HepG2 (cell line): ENCODE measurements around the gene CTDSP1. TPM values are rescaled to one million over a fixed set of nuclear protein-coding genes. Genes with fewer than 3 reads are reported as not detected.

Source experiments
- ELF3 ChIP-seq: IDR thresholded peaks from 2 replicates; pipeline ENCODE4 v1.6.1; 2016; ENCODE audit warnings: missing genetic modification reagents, missing compliant biosample characterization
- FOXP4 ChIP-seq: sonication (generic); formaldehyde crosslinking; IDR thresholded peaks from 2 replicates; pipeline ENCODE4 v1.4.0; 2020; ENCODE audit warnings: missing genetic modification reagents
- GATAD1 ChIP-seq: IDR thresholded peaks from 2 replicates; pipeline ENCODE4 v1.6.1; 2016; ENCODE audit warnings: missing genetic modification reagents, missing compliant biosample characterization
- GLMP ChIP-seq: sonication (generic); formaldehyde crosslinking; IDR thresholded peaks from 2 replicates; pipeline ENCODE4 v1.9.0; 2021; ENCODE audit warnings: missing genetic modification reagents, mild to moderate bottlenecking, borderline replicate concordance
- HMGXB4 ChIP-seq, 2 experiments: sonication (generic) in 1 of 2; formaldehyde crosslinking in 1 of 2; IDR thresholded peaks; 2 replicates each; pipeline versions ENCODE4 v1.4.0 to v1.6.1; 2018 to 2020; ENCODE audit warnings: missing genetic modification reagents in 2 of 2, borderline replicate concordance in 1 of 2, low read depth in 1 of 2, mild to moderate bottlenecking in 1 of 2, missing biosample characterization in 1 of 2
- HNF4A ChIP-seq: sonication (generic); formaldehyde crosslinking; IDR thresholded peaks from 2 replicates; pipeline ENCODE4 v1.4.0; 2020; ENCODE audit warnings: missing genetic modification reagents
- KLF16 ChIP-seq, 2 experiments: sonication (generic) in 1 of 2; formaldehyde crosslinking in 1 of 2; IDR thresholded peaks; 2 replicates each; pipeline versions ENCODE4 v1.6.1 to v1.8.0; 2016 to 2023; ENCODE audit warnings: missing genetic modification reagents in 2 of 2, missing compliant biosample characterization in 1 of 2
- NFIC ChIP-seq: IDR thresholded peaks from 2 replicates; pipeline ENCODE4 v1.6.1; 2012; ENCODE audit warnings: mild to moderate bottlenecking, low read length, inconsistent platforms
- NR2F6 ChIP-seq, 2 experiments: IDR thresholded peaks; 2 replicates each; pipeline ENCODE4 v1.6.1; 2016; ENCODE audit warnings: antibody characterized with exemption in 1 of 2, mild to moderate bottlenecking in 1 of 2
- POGK ChIP-seq: sonication (generic); formaldehyde crosslinking; conservative IDR thresholded peaks from 2 replicates; pipeline ENCODE4 v1.8.0; 2022; ENCODE audit warnings: mild to moderate bottlenecking, moderate library complexity, missing genetic modification reagents
- THAP11 ChIP-seq: IDR thresholded peaks from 2 replicates; pipeline ENCODE4 v1.6.1; 2016; ENCODE audit warnings: missing biosample characterization, missing genetic modification reagents
- UBTF ChIP-seq: sonication (generic); formaldehyde crosslinking; IDR thresholded peaks from 2 replicates; pipeline ENCODE4 v1.4.0; 2020; ENCODE audit warnings: mild to moderate bottlenecking, missing genetic modification reagents
- ZBTB20 ChIP-seq: sonication (generic); formaldehyde crosslinking; IDR thresholded peaks from 2 replicates; pipeline ENCODE4 v1.8.1; 2023; ENCODE audit warnings: missing genetic modification reagents, low read depth, mild to moderate bottlenecking, borderline replicate concordance
- ZEB1 ChIP-seq: IDR thresholded peaks from 2 replicates; pipeline ENCODE4 v1.6.1; 2012; ENCODE audit warnings: mild to moderate bottlenecking, low read depth, inconsistent platforms; ENCODE audit not compliant: insufficient replicate concordance
- ZNF253 ChIP-seq: sonication (generic); formaldehyde crosslinking; IDR thresholded peaks from 2 replicates; pipeline ENCODE4 v1.8.0; 2022; ENCODE audit warnings: mild to moderate bottlenecking, missing genetic modification reagents, borderline replicate concordance
- ZNF362 ChIP-seq: sonication (generic); formaldehyde crosslinking; IDR thresholded peaks from 2 replicates; pipeline ENCODE4 v1.4.0; 2020; ENCODE audit warnings: missing genetic modification reagents, mild to moderate bottlenecking, borderline replicate concordance
- polyA plus RNA-seq, 8 experiments: library from polyadenylated mRNA; depleted of rRNA in 3 of 8; stranded (reverse) in 7 of 8; unstranded in 1 of 8; fragments of >200 nt; fragmentation: Illumina TruSeq in 4 of 8; extraction: Trizol in 4 of 8; gene quantifications; 2 replicates each; pipeline versions ENCODE4 v1.2.1 to v1.2.3, GENCODE V29; 2011 to 2016; ENCODE audit warnings: low read depth in 4 of 8, missing spikeins in 1 of 8, mixed read lengths in 1 of 8; ENCODE audit not compliant: insufficient read depth in 1 of 8
- total RNA-seq, 5 experiments: library from RNA; depleted of rRNA; stranded (reverse); fragments of >200 nt; fragmentation: Illumina TruSeq; extraction: Trizol; gene quantifications; 2 replicates each; pipeline ENCODE4 v1.2.3, GENCODE V29; 2016; ENCODE audit warnings: low read depth in 1 of 5

CTDSP1 gene
- total and polyA plus RNA-seq, 2 of the 13 experiments (the other 11 are each of a cell fraction or from before 2014, with no cell fraction given), result 91.0 to 268 TPM

GRCh38 chr2:218387369-218388194 lies 12.1 kb upstream of the CTDSP1 start (continued):
- TF ChIP-seq POGK (CRISPR knock-in tag) (peak; percentile 52; the same call in 1 of the 2 replicates), GLMP (CRISPR knock-in tag) (no peak), FOXP4 (0 out of 2 replicates have a peak, but pooled peaks have one; percentile 19), UBTF (CRISPR knock-in tag) (peak; percentile 41; the same call in 1 of the 2 replicates), NFIC (peak; percentile 91), GATAD1 (peak; percentile 34; the same call in 1 of the 2 replicates), NR2F6 (IDR thresholded peaks at IDR 0.05) (peak; percentile 89), NR2F6 (CRISPR knock-in tag; IDR thresholded peaks at IDR 0.05) (peak; percentile 86; the same call in 1 of the 2 replicates), ZNF362 (CRISPR knock-in tag) (peak; percentile 88; the same call in 1 of the 2 replicates), HNF4A (CRISPR knock-in tag) (0 out of 2 replicates have a peak, but pooled peaks have one; percentile 35), ZEB1 (no peak), KLF16 (CRISPR knock-in tag; IDR thresholded peaks at IDR 0.05) (peak in 1 of 2 experiments; percentile 43; a peak in 1 of 4 replicates), HMGXB4 (CRISPR knock-in tag; IDR thresholded peaks at IDR 0.05; ENCODE audit: borderline replicate concordance in 1 of 2, low read depth in 1 of 2) (peak in 1 of 2 experiments; percentile 39; a peak in 1 of 4 replicates), ZBTB20 (peak; percentile 30; the same call in 1 of the 2 replicates), ELF3 (CRISPR knock-in tag) (peak; percentile 69), THAP11 (CRISPR knock-in tag) (0 out of 2 replicates have a peak, but pooled peaks have one; percentile 14), ZNF253 (CRISPR knock-in tag) (peak; percentile 8; the same call in 1 of the 2 replicates)
